Fibroblast of peridontal ligament (primary cell): ENCODE measurements around the gene HIVEP2.

ENCODE experiments used
- DNase-seq: peaks from one replicate; pipeline ENCODE4 v3.0.0-alpha.2; 2010; ENCODE audit errors: extremely low read depth

The HIVEP2 gene

GRCh38 chr6:142706210-142706609, 238.8 kb downstream of the HIVEP2 start:
- DNase-seq, result no peak

- DNase-seq, result no peak
These were observed 239.9 kb downstream of the HIVEP2 start for GRCh38 chr6:142705054-142705453.

- DNase-seq, result no peak
These were observed 242.2 kb downstream of the HIVEP2 start for GRCh38 chr6:142702501-142703460.
